Activated naive CD4-positive, alpha-beta T cell (primary cell): ENCODE results near the gene CCDC157.
A peak's percentile ranks its signal among the peaks of the same experiment; 100 is the strongest.

ENCODE experiments used
- DNase-seq, 4 experiments: peaks; one replicate each; lab custom pipeline; 2025; lab: John Stamatoyannopoulos, UW

CCDC157 gene

GRCh38 chr22:30357650-30358215 lies 926 bp downstream of the CCDC157 start:
- no peak for DNase-seq

GRCh38 chr22:30358541-30358940 lies 1.7 kb downstream of the CCDC157 start:
- DNase-seq, result no peak

- no peak for DNase-seq
These were observed 5.3 kb downstream of the CCDC157 start for GRCh38 chr22:30361916-30362650.

GRCh38 chr22:30362651-30363281 lies 6.0 kb downstream of the CCDC157 start:
- no peak for DNase-seq

GRCh38 chr22:30365891-30366290 lies 9.1 kb downstream of the CCDC157 start:
- DNase-seq, result no peak

- no peak for DNase-seq
These were observed 11.6 kb downstream of the CCDC157 start for GRCh38 chr22:30368420-30368819.

GRCh38 chr22:30370641-30371230 lies 13.9 kb downstream of the CCDC157 start:
- no peak for DNase-seq

GRCh38 chr22:30371321-30371720 lies 14.5 kb downstream of the CCDC157 start:
- DNase-seq, result no peak

- no peak for DNase-seq
These were observed 15.2 kb downstream of the CCDC157 start for GRCh38 chr22:30371981-30372380.

GRCh38 chr22:30372915-30373314 lies 16.1 kb downstream of the CCDC157 start:
- DNase-seq, result no peak

GRCh38 chr22:30373331-30374325 lies 16.8 kb downstream of the CCDC157 start:
- no peak for DNase-seq

- no peak for DNase-seq
These were observed 18.6 kb downstream of the CCDC157 start for GRCh38 chr22:30375312-30375849.

GRCh38 chr22:30380011-30380410 lies 23.2 kb downstream of the CCDC157 start:
- DNase-seq, result no peak

- no peak for DNase-seq
These were observed 24.5 kb downstream of the CCDC157 start for GRCh38 chr22:30381264-30381663.

GRCh38 chr22:30382340-30382739 lies 25.5 kb downstream of the CCDC157 start:
- DNase-seq, result no peak

- DNase-seq, result no peak
These were observed 26.3 kb downstream of the CCDC157 start for GRCh38 chr22:30383061-30383460.

GRCh38 chr22:30385942-30386341 lies 29.1 kb downstream of the CCDC157 start:
- no peak for DNase-seq

- DNase-seq, result peak in 1 of 4 experiments; percentile 19
These were observed 29.8 kb downstream of the CCDC157 start for GRCh38 chr22:30386608-30386959.

GRCh38 chr22:30386960-30387827 lies 30.4 kb downstream of the CCDC157 start, which contains the start of gene RNF215:
Gene RNF215, minus strand, starts transcription at chr22:30387411. Its CDS starts 98 bp downstream, at chr22:30387313.
- DNase-seq, result peak; percentile 59 to 78 (median 64)

GRCh38 chr22:30390974-30391691 lies 34.3 kb downstream of the CCDC157 start:
- DNase-seq, result peak; percentile 30 to 75 (median 56)
